ENCODE results near the gene TMEM80.

DNA sequence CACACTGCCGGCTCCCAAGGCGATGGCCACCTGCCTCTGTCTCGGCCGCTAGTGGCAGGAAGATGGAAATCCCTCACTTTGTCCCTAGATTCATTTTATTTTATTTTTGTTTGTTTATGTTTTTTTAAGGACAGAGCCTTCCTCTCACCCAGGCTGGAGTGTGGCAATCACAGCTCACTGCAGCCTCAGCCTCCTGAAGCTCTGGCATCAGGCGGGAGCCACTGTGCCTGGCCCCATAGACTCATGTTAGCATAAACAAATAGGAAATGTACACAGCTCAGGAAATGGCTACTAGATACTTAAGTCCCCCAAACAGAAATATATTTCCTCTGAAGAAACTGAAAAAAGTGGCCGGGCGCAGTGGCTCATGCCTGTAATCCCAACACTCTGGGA is 3.5 kb downstream of the TMEM80 start:
- TF ChIP-seq, protein P1, sequence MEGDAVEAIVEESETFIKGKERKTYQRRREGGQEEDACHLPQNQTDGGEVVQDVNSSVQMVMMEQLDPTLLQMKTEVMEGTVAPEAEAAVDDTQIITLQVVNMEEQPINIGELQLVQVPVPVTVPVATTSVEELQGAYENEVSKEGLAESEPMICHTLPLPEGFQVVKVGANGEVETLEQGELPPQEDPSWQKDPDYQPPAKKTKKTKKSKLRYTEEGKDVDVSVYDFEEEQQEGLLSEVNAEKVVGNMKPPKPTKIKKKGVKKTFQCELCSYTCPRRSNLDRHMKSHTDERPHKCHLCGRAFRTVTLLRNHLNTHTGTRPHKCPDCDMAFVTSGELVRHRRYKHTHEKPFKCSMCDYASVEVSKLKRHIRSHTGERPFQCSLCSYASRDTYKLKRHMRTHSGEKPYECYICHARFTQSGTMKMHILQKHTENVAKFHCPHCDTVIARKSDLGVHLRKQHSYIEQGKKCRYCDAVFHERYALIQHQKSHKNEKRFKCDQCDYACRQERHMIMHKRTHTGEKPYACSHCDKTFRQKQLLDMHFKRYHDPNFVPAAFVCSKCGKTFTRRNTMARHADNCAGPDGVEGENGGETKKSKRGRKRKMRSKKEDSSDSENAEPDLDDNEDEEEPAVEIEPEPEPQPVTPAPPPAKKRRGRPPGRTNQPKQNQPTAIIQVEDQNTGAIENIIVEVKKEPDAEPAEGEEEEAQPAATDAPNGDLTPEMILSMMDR (IDR thresholded peaks at IDR 0.05; ENCODE audit: low read depth, low read length, missing input control) = no peak
- TF ChIP-seq JUND (IDR thresholded peaks at IDR 0.05) = no peak
- TF ChIP-seq RAD21 (IDR thresholded peaks at IDR 0.05) = no peak

Data from liver (tissue), 3 donors.